ENCODE results near the gene SRSF11.

DNA sequence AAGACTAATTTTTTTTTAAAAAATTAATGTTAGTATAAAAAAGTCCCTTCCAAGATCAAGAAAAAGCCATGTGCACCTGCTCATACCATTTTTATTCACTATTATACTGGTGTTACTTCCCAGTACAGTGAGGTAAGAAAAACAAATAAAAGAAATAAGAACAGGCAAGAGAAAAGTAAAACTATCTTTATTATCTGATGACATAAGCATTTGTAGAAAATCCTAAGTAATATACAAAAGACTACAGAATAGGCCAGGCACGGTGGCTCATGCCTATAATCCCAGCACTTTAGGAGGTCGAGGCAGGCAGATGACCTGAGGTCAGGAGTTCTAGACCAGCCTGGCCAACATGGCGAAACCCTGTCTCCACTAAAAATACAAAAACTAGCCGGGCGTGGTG lies 65.3 kb downstream of the SRSF11 start:
- TF ChIP-seq EP300 (IDR thresholded peaks at IDR 0.05; ENCODE audit: borderline replicate concordance in 1 of 2, low read depth in 1 of 2, low read length in 1 of 2) (no peak), PBX3 (IDR thresholded peaks at IDR 0.05) (no peak), TAF1 (IDR thresholded peaks at IDR 0.05; ENCODE audit: borderline replicate concordance, low read depth, low read length) (no peak), SIN3A (IDR thresholded peaks at IDR 0.05; ENCODE audit: borderline replicate concordance, low read depth, low read length) (no peak), MEF2A (IDR thresholded peaks at IDR 0.05; ENCODE audit: borderline replicate concordance, low read depth) (no peak)
- TF ChIP-seq, protein P1, sequence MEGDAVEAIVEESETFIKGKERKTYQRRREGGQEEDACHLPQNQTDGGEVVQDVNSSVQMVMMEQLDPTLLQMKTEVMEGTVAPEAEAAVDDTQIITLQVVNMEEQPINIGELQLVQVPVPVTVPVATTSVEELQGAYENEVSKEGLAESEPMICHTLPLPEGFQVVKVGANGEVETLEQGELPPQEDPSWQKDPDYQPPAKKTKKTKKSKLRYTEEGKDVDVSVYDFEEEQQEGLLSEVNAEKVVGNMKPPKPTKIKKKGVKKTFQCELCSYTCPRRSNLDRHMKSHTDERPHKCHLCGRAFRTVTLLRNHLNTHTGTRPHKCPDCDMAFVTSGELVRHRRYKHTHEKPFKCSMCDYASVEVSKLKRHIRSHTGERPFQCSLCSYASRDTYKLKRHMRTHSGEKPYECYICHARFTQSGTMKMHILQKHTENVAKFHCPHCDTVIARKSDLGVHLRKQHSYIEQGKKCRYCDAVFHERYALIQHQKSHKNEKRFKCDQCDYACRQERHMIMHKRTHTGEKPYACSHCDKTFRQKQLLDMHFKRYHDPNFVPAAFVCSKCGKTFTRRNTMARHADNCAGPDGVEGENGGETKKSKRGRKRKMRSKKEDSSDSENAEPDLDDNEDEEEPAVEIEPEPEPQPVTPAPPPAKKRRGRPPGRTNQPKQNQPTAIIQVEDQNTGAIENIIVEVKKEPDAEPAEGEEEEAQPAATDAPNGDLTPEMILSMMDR (IDR thresholded peaks at IDR 0.05), result no peak
- TF ChIP-seq, protein P2, sequence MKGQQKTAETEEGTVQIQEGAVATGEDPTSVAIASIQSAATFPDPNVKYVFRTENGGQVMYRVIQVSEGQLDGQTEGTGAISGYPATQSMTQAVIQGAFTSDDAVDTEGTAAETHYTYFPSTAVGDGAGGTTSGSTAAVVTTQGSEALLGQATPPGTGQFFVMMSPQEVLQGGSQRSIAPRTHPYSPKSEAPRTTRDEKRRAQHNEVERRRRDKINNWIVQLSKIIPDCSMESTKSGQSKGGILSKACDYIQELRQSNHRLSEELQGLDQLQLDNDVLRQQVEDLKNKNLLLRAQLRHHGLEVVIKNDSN (IDR thresholded peaks at IDR 0.05; ENCODE audit: borderline replicate concordance, low read depth), result no peak
